Measurements from ENCODE around the gene FOXRED2. TPM values are rescaled to one million over a fixed set of nuclear protein-coding genes. Genes with fewer than 3 reads are reported as not detected.

Gene FOXRED2
- total RNA-seq, 4 donors from 2014 or later, result 4.6 to 7.5 (median 6.0) TPM

DNA sequence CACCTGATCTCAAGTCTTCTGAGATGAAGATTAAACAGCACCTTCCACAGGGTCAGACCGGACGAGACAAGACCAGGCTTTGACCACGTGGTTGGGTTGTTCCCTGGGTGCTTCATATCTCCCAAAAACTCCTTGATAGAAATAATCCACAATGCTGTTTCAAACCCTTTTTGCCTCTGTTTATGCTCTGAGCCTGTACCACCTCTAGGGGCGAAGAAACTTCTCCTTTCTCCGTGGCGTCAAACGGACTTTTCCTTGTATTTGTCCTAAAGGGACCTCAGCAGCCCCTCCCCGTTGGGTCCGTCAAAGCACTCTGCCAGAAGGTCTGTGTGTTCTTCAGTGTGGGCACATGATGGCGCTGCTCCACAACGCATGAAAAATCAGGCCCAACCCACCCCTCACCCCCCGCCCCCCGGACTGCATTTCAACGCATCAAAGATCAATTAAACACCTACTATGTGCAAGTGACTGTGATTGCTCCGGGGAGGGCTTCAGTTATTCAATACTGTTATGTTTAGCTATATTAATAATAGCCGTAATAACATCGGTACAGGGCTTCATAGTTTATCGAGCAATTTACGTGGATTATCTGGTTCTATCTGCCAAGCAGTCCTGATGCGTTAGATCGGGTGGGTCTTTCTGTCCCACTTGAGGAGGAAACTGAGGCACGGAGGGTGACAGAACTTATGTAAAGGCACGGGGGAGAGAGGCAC lies 39.4 kb upstream of the FOXRED2 start:
- TF ChIP-seq, protein P1, sequence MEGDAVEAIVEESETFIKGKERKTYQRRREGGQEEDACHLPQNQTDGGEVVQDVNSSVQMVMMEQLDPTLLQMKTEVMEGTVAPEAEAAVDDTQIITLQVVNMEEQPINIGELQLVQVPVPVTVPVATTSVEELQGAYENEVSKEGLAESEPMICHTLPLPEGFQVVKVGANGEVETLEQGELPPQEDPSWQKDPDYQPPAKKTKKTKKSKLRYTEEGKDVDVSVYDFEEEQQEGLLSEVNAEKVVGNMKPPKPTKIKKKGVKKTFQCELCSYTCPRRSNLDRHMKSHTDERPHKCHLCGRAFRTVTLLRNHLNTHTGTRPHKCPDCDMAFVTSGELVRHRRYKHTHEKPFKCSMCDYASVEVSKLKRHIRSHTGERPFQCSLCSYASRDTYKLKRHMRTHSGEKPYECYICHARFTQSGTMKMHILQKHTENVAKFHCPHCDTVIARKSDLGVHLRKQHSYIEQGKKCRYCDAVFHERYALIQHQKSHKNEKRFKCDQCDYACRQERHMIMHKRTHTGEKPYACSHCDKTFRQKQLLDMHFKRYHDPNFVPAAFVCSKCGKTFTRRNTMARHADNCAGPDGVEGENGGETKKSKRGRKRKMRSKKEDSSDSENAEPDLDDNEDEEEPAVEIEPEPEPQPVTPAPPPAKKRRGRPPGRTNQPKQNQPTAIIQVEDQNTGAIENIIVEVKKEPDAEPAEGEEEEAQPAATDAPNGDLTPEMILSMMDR (IDR thresholded peaks at IDR 0.05; ENCODE audit: low read depth), result no peak

DNA sequence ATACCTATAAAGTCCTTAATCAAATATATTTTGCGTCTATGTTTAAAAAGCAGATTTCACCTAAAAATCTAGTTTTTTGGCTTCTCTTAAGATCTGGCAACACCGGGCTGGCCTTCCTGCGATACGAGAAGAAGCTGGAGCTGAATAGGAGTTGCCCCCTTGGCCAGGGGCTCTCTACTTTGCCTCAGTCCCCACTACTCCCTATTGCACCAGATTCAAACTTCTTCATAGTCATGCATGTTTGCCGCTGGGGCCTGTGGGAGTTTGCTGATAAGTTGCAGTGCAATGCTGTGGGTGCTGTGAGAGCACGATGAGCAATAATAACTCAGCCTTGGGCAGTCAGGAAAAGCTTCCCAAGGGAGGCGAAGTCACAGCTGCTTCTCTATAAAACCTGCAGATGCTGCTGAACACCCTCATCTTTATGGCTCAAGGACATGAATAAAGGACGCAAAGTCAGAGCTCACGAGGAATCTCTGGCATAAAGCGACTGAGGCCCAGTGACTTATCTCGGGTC lies 37.3 kb upstream of the FOXRED2 start:
- TF ChIP-seq, protein P1 (IDR thresholded peaks at IDR 0.05; ENCODE audit: low read depth), result no peak

DNA sequence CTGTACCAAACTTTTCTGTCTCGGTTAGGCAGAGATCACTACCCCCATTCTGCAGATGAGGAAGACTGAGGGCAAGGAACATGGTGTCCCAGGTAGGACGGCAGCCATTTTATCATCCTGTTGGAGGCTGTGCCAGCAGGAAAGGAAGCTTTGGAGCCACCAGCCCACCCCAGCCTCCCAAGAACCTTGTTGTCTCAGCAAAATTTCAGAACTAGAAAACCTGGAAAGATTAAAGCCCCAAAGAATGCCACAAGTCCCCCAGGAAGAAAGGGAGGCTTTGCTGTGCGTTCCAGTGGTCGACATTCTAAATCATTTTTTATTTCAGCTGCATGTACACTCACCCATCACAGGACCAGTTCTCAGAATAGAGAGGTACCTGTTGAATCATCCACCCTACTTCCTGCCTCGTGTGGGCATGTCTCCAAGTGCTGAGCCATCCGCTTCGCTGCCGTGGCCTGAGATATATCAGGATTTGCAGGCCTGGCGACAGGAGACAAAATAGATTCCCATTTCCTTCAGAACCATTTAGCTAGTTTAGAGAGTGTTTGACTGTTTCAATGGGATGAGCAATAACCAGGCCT lies 35.1 kb upstream of the FOXRED2 start:
- TF ChIP-seq, protein P1 (IDR thresholded peaks at IDR 0.05; ENCODE audit: low read depth), result no peak

DNA sequence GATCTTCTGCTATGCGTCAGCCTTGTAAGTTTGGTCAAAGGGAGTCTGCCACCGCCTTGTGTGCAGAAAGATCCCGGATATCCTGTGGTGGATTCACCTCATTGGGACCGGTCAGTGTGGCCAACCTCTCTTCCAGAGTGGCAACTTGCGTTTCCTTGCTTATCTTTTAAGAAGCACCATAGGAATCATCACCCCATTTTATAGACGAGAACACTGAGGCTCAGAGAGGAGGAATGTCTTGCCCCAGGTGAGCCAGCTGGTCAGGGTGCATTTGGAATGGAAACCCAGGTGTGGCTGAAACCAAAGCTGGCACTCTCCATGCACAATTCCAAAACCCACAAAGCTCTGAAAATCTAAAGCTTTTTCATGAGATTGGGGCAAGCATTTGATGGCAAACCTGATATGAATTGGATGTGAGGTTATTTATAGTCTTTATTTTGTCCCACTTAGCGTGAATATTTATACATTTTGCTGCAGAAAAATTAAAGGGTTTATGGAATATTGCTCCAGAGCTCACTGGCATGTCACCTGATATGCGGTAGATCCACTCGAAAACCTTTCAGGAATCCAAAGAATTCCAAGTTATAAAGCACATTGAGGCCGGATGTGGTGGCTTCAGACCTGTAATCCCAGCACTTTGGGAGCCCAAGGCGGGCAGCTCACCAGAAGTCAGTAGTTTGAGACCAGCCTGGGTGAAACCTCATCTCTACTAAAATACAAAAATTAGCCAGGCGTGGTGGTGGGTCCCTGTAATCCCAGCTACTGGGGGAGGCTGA lies 34.2 kb upstream of the FOXRED2 start:
- TF ChIP-seq, protein P1 (IDR thresholded peaks at IDR 0.05; ENCODE audit: low read depth), result no peak

DNA sequence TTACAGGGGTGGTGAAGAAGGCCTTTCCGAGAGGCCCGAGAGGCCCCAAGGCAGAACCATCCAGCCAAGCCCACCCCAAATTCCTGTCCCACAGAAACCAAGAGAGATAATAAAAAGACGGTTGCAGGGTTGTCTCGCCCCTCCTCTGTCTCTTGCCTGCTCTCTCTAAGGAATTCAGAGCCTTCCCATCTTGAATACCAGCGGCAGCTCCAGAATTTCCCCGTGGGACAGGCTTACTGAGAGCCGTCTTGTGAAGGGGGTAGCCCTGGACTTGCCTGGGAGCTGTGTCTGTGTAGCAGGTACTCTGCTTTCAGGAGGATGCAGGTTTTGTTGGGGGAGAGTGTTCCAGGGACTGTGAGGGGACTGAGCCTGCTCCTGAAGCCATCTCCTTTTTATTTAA lies 31.7 kb upstream of the FOXRED2 start:
- TF ChIP-seq, protein P1 (IDR thresholded peaks at IDR 0.05; ENCODE audit: low read depth), result no peak

DNA sequence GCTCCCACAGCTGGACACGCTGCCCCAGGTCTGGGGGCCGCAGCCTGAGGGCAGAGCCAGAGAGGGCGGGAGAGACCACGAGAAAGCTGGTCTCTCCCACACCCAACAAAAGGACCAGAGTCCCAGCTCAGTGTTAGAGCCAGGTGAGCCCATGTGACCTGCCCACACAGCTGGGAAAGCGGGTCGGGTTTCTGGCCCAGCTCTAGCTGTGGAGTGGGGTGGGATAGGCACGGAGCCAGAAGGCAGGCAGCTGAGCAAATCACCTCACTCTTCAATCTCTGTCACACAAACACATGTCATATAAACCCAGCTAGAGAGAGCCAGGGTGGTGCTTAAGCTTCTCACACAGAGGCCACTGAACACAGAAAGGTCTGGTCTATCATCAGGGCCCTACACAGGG lies 29.9 kb upstream of the FOXRED2 start:
- TF ChIP-seq, protein P1 (IDR thresholded peaks at IDR 0.05; ENCODE audit: low read depth), result no peak

DNA sequence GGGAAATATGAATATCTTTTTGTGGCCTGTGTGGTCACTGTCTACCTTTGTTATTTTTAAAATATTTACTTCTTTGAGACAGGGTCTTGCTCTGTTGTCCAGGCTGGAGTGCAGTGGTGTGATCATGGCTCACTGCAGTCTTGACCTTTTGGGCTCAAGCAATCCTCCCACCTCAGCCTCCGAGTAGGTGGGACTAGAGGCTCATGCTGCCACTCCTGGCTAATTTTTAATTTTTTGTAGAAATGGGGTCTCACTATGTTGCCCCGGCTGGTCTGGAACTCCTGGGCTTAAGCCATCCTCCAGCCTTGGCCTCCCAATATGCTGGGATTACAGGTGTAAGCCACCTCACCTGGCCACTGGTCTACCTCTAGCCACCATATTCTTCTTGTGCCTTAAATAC lies 25.6 kb upstream of the FOXRED2 start:
- TF ChIP-seq, protein P1 (IDR thresholded peaks at IDR 0.05; ENCODE audit: low read depth), result no peak

Measured in subcutaneous adipose tissue (tissue), 4 donors.